Measurements from ENCODE around the gene HEATR5A. TPM values are rescaled to one million over a fixed set of nuclear protein-coding genes. Genes with fewer than 3 reads are reported as not detected.
"Not testable (repeated sequence)": the region's sequence is repeated elsewhere in the genome, so short reads cannot be mapped to it uniquely, and the experiment has no call there.

HEATR5A gene
- total and polyA plus RNA-seq, 12 donors, result 17.0 to 65.0 (median 46.2) TPM

- Histone ChIP-seq H3K4me3 (no peak overlapping the region), H3K9me3 (no peaks in the 10 kb centered on the region), H3K4me1 (no peaks in the 10 kb centered on the region), H3K27ac (no peak overlapping the region), H3K36me3 (peaks cover 0 to 97% (median 42%) of the 10 kb centered on the region in 9 donors), H3K27me3 (no peaks in the 10 kb centered on the region)
- WGBS, 2 donors, result 87 to 96% methylated on average over 5 of the region's 5 CpGs
- DNase-seq (no peak), ATAC-seq (no peak)
- no peak for TF ChIP-seq CTCF (IDR thresholded peaks at IDR 0.05)
- intact Hi-C loops (cut with DNase I), result no loop called here
Observed at GRCh38 chr14:31363331-31364073, 56.8 kb downstream of the HEATR5A start.

- intact Hi-C loops (cut with DNase I), result no loop called here
- Histone ChIP-seq H3K9me3 (no peaks in the 10 kb centered on the region), H3K27ac (no peak overlapping the region), H3K36me3 (peaks cover 0 to 97% (median 44%) of the 10 kb centered on the region in 9 donors), H3K4me3 (no peak overlapping the region), H3K4me1 (no peaks in the 10 kb centered on the region), H3K27me3 (no peaks in the 10 kb centered on the region)
- TF ChIP-seq CTCF (IDR thresholded peaks at IDR 0.05), result no peak
- no peak for DNase-seq
- ATAC-seq, result no peak
- WGBS, 2 donors, result 97 to 99% methylated on average over 4 of the region's 4 CpGs
Observed at GRCh38 chr14:31362746-31363145, 57.6 kb downstream of the HEATR5A start.

DNA sequence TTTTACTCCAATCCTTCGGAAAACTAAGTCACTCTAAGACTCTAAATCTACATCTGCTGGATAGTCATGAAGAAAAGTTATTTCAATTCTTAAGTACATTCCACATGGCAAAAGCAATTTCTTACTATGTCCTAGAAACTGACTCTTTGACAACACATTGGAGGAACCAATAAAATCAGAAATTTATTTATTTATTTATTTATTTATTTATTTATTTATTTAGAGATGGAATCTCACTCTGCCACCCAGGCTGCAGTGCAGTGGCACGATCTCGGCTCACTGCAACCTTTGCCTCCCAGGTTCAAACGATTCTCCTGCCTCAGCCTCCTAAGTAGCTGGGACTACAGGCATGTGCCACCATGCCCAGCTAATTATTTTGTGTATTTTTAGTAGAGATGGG lies 58.6 kb downstream of the HEATR5A start:
- peaks cover 0 to 99% (median 45%) of the 10 kb centered on the region in 9 donors for H3K36me3 ChIP-seq
- H3K9me3 ChIP-seq; H3K27me3 ChIP-seq; intact Hi-C loops (cut with DNase I); H3K4me1 ChIP-seq; H3K27ac ChIP-seq; H3K4me3 ChIP-seq; DNase-seq; ATAC-seq: not testable (repeated sequence)
- WGBS, 2 donors, result 95 to 97% methylated on average over 4 of the region's 4 CpGs

DNA sequence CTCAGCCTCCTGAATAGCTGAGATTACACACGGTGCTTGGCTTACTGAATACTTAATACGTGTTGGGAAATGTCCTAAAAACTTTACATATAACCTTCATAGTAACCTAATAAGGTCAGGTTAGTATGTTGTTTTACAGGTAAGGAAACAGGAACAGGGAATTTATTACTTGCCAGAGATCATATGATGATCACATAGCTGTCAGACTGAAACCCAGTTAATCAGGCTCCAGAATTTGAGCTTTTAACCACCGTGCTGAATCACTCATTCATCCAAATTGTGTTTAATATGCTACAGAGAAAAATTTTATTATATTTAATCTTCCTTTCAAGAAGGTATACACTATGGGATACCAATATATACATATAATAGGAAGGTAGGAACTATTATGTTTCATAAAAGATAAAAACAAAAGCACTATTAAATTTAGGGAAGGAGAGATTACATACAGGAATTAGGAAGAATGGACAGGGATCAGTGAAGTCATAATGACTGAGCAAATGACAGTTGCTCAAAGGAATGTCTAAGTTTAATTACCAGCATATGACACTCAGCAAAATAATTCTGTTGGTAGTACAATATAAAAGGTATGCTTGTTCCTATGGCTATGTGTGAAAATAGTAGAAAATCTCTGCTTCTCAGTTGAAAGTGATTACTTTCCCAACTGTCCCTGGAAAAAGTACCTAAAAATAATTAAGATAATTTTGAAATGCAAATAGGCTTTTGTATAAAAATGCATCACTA lies 59.3 kb downstream of the HEATR5A start:
- Histone ChIP-seq H3K4me1 (peaks cover 0 to 5% (median 0%) of the 10 kb centered on the region in 9 donors), H3K27me3 (no peaks in the 10 kb centered on the region), H3K9me3 (no peaks in the 10 kb centered on the region), H3K27ac (no peak overlapping the region), H3K36me3 (peaks cover 0 to 94% (median 45%) of the 10 kb centered on the region in 9 donors), H3K4me3 (no peak overlapping the region)
- intact Hi-C loops (cut with DNase I), result no loop called here
- TF ChIP-seq CTCF (IDR thresholded peaks at IDR 0.05), result no peak
- 87 to 89% methylated on average over 3 of the region's 3 CpGs for WGBS, 2 donors
- ATAC-seq (no peak), DNase-seq (no peak)

All from heart right ventricle (tissue), 16 donors.